Osteocyte (in vitro differentiated cells): ENCODE measurements around the gene NMB. TPM values are rescaled to one million over a fixed set of nuclear protein-coding genes. Genes with fewer than 3 reads are reported as not detected.

ENCODE experiments used
- DNase-seq: peaks from one replicate; pipeline ENCODE4 v3.0.0; 2021; ENCODE audit warnings: mixed read lengths; ENCODE audit not compliant: unreplicated experiment; ENCODE audit errors: extremely low spot score
- H3K27ac Mint-ChIP-seq: one replicate; pipeline ENCODE4 v1.8.0; 2021; ENCODE audit warnings: mild to moderate bottlenecking, mixed read lengths; ENCODE audit not compliant: unreplicated experiment
- H3K27me3 Mint-ChIP-seq: one replicate; pipeline ENCODE4 v1.8.0; 2021; ENCODE audit warnings: mixed read lengths; ENCODE audit not compliant: unreplicated experiment
- H3K36me3 Mint-ChIP-seq: one replicate; pipeline ENCODE4 v1.8.0; 2021; ENCODE audit warnings: mixed read lengths; ENCODE audit not compliant: unreplicated experiment
- H3K4me1 Mint-ChIP-seq: one replicate; pipeline ENCODE4 v1.8.0; 2021; ENCODE audit warnings: mixed read lengths; ENCODE audit not compliant: unreplicated experiment
- H3K4me3 Mint-ChIP-seq: one replicate; pipeline ENCODE4 v1.8.0; 2021; ENCODE audit warnings: mild to moderate bottlenecking, moderate library complexity, mixed read lengths; ENCODE audit not compliant: unreplicated experiment
- H3K9me3 Mint-ChIP-seq: one replicate; pipeline ENCODE4 v1.8.0; 2021; ENCODE audit warnings: mixed read lengths; ENCODE audit not compliant: unreplicated experiment
- total RNA-seq: library from RNA; stranded (reverse); gene quantifications from 2 replicates; pipeline ENCODE4 v1.2.1, GENCODE V29; 2021
- TF ChIP-seq, protein P1 (sequence below): fragments of 200-600 bp; sonication (generic); IDR thresholded peaks from 2 replicates; pipeline ENCODE4 v1.5.0; 2021; ENCODE audit warnings: antibody characterized with exemption, mild to moderate bottlenecking, moderate library complexity

The NMB gene
- total RNA-seq, 1 donor from 2014 or later = 4.7 TPM

- TF ChIP-seq, protein P1, sequence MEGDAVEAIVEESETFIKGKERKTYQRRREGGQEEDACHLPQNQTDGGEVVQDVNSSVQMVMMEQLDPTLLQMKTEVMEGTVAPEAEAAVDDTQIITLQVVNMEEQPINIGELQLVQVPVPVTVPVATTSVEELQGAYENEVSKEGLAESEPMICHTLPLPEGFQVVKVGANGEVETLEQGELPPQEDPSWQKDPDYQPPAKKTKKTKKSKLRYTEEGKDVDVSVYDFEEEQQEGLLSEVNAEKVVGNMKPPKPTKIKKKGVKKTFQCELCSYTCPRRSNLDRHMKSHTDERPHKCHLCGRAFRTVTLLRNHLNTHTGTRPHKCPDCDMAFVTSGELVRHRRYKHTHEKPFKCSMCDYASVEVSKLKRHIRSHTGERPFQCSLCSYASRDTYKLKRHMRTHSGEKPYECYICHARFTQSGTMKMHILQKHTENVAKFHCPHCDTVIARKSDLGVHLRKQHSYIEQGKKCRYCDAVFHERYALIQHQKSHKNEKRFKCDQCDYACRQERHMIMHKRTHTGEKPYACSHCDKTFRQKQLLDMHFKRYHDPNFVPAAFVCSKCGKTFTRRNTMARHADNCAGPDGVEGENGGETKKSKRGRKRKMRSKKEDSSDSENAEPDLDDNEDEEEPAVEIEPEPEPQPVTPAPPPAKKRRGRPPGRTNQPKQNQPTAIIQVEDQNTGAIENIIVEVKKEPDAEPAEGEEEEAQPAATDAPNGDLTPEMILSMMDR = no peak
- Mint-ChIP-seq H3K27me3 (no peaks in the 10 kb centered on the region), H3K4me3 (no peak overlapping the region), H3K9me3 (no peaks in the 10 kb centered on the region), H3K36me3 (peaks cover 41% of the 10 kb centered on the region), H3K27ac (no peak overlapping the region), H3K4me1 (peaks cover 5% of the 10 kb centered on the region)
- no peak for DNase-seq
Measured at GRCh38 chr15:84608707-84609284, 49.2 kb downstream of the NMB start.

- Mint-ChIP-seq H3K27ac (no peak overlapping the region), H3K36me3 (peaks cover 39% of the 10 kb centered on the region), H3K9me3 (no peaks in the 10 kb centered on the region), H3K27me3 (no peaks in the 10 kb centered on the region), H3K4me1 (peaks cover 21% of the 10 kb centered on the region), H3K4me3 (no peak overlapping the region)
- TF ChIP-seq, protein P1 = no peak
- DNase-seq = no peak
Measured at GRCh38 chr15:84606653-84607120, 51.3 kb downstream of the NMB start.

DNA sequence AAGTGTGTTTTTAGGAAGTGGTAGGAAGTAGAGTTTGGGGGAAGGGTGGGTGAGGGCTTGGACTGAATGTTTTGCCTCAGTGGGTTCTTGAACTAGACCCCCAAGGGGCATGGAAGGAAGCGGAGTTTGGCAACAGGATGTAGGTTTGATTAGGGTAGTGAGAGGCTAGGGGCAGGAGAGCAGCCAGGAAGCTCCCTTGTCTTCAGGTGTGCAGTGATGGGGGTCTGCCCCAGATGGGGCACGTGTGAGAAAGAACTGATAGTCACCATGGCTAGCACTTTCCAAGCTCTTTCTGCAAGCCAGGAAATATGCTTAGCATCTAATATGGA lies 52.5 kb downstream of the NMB start:
- no peak for DNase-seq
- peaks cover 22% of the 10 kb centered on the region for H3K4me1 Mint-ChIP-seq
- peaks cover 39% of the 10 kb centered on the region for H3K36me3 Mint-ChIP-seq
- TF ChIP-seq, protein P1 = no peak
- no peak overlapping the region for H3K4me3 Mint-ChIP-seq
- H3K27me3 Mint-ChIP-seq = no peaks in the 10 kb centered on the region
- H3K27ac Mint-ChIP-seq = peak overlapping the region; percentile 53
- no peaks in the 10 kb centered on the region for H3K9me3 Mint-ChIP-seq

Other genes starting within 250 kb of the NMB start
- gene ZSCAN2, start 57.2 kb downstream of the NMB start, total RNA-seq = 20.6 and 23.8 TPM in 2 replicates
- gene WDR73, start 3.9 kb downstream of the NMB start, total RNA-seq = 22.2 and 25.2 TPM in 2 replicates
- 201 and 202 TPM in 2 replicates for gene SEC11A, start 57.9 kb upstream of the NMB start, total RNA-seq
- gene ZNF592, start 90.4 kb upstream of the NMB start, total RNA-seq = 30.1 and 31.0 TPM in 2 replicates
- 0.27 and 0.37 TPM in 2 replicates for gene ALPK3, start 159.2 kb upstream of the NMB start, total RNA-seq
- gene SLC28A1, start 226.5 kb upstream of the NMB start, total RNA-seq = not detected in 2 replicates